ENCODE data around the gene LRAT.
"Not testable (repeated sequence)": the region's sequence is repeated elsewhere in the genome, so short reads cannot be mapped to it uniquely, and the experiment has no call there.

LRAT gene

DNA sequence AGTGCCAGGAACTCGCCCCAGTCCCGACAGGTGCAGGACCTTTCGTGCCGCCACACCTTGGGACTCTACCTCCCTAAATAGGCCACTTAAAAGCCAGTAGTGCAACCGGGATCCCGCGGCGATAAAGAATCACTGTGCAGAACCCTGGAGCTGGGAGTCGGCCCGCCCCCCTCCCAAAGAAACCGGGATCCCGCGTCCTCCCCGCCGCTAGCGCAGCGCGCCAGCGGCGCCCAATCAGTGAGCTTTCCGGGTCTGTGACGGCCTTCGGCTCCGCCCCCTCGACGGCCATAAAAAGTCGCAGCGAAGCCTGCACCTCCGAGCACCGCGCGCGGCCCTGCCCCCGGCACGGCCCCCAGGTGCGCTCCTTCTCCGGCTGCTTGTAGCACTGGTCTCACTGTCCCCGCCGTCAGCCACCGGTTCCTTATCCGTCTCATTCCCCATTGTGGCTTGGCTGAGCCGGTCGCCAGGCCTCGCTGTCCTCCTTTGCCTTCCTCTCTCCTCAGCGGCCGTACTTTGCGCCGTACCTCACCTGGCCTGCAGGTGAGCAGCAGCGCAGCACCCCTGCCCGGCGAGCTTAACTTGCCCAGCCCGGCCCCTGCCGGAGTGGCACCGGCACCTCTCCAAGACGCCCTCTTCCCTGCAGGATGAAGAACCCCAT lies at the start of gene LRAT:
Gene LRAT (plus strand): TSS at position 318 of the 658 bp plus-strand sequence. CDS start 327 bp downstream, at position 645.
- DNase-seq, result no peak

DNA sequence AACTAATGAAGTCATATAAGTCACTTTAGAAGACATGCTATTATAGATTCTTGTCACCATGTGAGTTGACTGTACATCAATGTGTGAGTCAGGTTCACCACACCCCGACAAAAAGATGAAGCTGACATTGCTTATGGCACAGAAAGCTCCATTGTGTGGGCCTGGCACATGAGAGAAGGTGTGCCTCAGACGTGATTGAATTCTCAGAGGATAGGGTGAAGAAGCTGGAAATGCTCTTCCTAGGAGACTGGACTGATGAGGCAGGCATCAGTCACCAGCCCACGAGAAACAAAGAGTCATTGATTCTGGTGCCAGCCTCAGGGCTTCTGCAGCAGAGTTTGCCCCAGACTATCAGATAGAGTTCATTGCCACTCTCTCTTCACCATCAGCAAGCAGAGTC lies 35.9 kb upstream of the LRAT start:
- DNase-seq, result no peak

DNA sequence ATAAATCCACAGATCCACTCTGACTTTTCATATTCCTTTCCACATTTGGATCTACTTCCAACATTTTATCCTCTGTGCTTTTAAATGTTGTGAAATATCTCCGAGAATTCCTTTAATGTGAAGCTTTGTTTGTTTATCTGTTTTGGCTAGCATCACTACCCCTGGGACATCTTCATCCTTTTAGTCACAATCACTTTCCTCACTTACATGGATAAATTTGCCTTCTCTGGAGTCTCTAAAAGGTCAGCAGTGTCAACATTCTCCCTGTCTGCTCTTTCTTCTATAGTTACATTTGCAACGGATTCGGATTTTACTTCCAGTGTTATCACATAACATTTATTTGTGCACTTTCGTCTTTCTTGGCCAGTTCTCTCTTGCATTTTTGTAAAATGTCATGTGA lies 34.2 kb upstream of the LRAT start:
- no peak for DNase-seq

- no peak for DNase-seq
Measured at GRCh38 chr4:154711522-154711921, 32.3 kb upstream of the LRAT start.

DNA sequence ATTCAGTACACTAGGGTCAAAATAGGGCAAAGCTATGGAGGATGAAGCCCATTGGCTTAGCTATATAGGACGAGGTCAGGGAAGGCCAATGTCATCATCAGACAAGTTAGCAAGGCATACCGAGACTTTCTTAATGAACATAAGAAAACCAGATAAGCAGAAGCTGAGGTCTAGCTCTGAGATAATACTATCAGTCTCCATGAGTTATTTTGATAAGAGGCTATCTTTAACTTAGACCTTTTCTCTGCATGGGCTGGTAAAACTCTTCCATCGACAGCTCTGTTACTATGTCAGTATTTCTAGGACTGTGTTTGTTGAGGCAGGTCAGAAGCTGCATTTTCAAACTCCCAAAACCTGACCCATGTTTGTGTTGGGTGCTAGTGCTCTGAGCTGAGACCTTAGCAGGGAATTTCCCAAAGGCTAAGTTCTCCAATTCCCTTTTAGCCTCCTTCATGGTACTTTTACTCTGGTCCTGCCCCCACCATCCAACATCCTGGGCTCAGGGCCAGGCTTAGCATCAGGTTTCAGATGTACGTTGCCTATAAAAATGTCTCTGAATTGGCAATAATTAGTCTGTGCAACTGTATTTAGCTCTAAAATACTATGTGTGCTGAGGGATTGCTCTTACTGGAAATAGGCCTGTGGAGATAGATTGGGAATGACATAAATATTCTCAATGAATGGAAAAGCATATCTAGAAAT lies 29.3 kb upstream of the LRAT start:
- DNase-seq, result no peak

DNA sequence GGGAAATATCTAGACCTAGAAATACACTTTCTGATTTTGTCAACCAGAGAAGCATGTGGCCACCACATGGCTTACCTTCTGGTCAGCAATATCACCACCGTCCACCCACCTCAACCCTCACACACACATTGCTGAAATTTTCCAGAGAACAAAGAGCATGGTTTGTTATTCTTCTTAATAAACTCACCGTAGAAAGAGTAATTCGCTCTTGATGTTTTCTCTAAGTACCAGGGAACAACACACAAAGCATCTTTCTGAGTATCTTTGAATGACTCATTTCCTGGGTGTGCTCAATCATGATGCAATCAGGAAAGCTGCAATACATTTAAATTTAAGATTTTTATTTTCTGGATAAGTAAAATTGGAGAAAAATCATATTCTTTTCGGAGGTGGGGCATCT lies 24.7 kb upstream of the LRAT start:
- DNase-seq, result no peak

- no peak for DNase-seq
Measured at GRCh38 chr4:154720123-154720522, 23.7 kb upstream of the LRAT start.

DNA sequence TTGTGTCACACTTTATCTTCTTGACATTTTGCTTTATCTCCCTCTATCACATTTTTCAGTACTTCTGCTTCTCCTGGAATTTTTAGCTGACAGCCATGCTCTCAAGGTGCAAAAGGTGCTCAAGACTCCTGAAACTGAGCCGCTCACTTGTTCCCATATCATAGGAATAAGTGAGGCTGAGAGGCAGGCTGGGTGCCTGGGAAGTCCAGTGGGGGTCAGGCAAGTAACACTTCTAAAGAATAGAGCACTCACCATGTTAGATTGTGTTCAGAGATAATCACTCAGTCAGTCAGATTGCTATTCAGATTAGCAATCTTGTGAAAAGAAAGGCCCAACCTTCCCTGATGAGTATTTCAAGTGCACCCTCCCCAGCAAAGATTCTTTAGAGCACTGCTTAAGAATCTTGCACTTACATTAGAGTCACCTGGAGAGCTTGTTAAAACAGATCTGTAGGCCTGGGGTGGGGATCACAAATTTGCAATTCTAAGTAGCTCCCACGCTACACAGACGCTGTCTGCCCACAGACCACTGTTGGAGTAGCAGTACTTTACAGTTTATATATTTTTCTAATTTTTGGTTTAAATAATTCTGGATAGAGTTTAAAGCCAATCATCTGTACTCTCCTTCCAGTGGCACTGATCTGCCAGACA lies 23.1 kb upstream of the LRAT start:
- no peak for DNase-seq

DNA sequence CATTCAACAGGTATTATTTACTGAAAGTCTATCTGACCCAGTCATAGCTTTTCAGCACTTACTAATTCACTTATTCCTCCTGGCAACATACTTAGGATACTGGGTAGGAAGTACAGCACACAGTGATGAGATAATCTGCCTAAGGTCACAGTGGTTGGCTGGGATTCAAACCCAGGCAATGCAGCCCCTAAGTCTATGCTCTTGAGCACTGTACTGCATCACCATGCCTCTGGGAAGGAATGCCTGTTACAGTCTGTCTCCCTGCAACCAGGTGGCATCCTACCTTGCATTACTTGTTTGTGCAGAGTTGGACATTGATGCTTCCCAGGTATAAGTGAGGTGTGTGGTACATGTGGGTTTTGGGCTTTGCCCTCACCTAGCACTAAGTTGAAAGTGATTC lies 21.5 kb upstream of the LRAT start:
- no peak for DNase-seq

- not testable (repeated sequence) for DNase-seq
Measured at GRCh38 chr4:154723601-154724000, 20.2 kb upstream of the LRAT start.

DNA sequence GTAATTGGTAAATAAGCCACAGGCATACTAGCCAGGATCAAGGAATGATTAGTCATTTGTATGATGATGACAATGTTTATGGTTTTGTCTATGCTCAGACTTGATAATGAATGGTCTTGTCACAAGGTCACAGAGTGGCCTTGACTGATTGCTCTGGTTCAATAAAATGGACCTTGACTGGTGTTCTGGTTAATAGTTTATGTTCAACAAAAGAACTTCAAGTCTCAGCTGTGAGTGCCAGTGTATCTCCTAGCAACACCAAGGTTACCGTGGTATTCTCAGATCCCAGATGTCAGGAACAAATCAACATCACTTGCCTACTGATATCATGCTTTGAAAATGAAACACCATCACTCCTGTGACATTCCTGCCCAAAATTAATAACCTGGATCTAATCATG lies 16.3 kb upstream of the LRAT start:
- no peak for DNase-seq

GRCh38 chr4:154731756-154732155 lies 12.0 kb upstream of the LRAT start:
- no peak for DNase-seq

GRCh38 chr4:154732669-154733068 lies 11.1 kb upstream of the LRAT start:
- DNase-seq, result no peak

DNA sequence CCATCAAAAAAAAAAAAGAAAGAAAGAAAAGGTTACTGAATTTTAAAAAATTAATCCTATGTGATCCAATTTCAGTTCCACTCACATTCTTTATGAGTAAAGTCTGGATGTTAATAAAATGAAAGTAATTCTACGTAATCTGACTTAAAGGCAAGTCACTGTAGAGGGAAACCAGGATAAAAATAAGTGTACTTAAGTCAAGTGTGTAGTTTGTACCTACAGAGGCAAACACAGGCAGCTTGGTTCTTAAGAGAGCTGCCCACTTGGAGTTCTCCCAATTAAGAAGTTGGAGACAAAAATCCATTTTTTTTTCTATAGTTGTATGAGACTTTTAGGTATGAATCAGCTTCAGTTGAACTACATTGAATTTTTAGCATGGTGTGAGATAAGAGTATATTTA lies 7.0 kb upstream of the LRAT start:
- no peak for DNase-seq

DNA sequence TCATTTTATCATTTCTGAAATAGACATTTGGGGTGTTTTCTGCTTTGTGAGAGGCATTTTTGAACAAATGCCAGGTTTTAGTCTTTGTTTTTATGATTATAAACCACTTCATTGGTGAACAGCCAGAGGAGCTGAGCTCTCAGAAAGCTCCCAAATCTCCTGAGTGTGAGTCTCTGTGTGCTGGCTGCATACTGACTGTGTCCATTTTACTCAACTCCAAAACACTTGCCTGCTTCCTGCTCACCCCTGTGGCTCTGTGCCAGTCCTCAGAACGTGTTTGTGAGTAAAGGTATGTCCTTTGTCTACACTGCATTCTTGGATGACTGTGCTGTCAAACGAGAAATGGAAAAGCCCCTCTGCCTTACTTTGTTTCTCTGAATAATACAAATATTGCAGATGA lies 5.4 kb upstream of the LRAT start:
- DNase-seq, result no peak

- DNase-seq, result no peak
Measured at GRCh38 chr4:154739111-154739510, 4.7 kb upstream of the LRAT start.

DNA sequence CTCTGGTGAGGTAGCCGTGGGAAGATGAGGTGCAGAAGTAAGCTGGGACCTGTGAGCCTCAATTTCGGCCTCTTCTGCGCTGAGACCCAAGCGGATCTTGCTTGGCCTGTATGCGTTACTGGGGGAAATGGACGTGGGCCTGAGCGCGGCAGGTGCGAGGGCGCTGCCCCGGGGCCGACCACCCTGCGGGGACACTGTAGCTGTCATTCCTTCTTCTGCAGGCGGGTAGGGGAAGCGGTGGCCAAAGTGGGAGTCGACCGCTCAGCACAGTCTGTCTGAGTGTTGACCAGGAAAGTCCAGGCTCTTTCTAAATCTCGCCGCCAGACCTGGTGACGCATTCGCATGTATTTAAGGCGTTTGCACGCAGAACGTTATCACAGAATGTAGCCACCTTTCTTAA lies 3.3 kb upstream of the LRAT start:
- DNase-seq, result no peak

DNA sequence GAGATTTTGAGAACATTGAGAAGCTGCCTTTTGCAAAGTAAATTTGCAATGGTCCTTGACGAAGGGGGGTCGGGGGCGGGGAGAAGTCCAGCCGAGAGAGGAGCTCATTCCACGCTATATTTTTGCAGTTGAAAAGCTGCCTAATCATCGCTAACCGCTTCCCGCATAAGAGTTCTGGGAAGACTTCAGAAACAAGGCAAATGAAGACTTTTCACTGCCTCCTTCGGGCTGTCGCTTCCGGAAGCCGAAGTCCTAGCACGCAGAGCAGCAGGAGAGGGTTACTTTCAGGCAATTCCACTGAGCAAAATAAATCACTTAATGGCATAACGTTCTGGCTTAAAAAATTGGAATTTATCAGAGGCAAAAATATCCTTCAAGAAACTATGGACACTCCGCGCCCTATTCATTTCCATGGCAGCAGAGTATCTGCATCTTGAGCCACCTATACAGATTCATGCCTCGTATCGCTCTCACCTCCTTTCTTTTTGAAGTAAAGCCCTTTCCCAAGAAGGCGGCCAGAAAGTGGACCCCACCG lies 2.6 kb upstream of the LRAT start:
- no peak for DNase-seq

DNA sequence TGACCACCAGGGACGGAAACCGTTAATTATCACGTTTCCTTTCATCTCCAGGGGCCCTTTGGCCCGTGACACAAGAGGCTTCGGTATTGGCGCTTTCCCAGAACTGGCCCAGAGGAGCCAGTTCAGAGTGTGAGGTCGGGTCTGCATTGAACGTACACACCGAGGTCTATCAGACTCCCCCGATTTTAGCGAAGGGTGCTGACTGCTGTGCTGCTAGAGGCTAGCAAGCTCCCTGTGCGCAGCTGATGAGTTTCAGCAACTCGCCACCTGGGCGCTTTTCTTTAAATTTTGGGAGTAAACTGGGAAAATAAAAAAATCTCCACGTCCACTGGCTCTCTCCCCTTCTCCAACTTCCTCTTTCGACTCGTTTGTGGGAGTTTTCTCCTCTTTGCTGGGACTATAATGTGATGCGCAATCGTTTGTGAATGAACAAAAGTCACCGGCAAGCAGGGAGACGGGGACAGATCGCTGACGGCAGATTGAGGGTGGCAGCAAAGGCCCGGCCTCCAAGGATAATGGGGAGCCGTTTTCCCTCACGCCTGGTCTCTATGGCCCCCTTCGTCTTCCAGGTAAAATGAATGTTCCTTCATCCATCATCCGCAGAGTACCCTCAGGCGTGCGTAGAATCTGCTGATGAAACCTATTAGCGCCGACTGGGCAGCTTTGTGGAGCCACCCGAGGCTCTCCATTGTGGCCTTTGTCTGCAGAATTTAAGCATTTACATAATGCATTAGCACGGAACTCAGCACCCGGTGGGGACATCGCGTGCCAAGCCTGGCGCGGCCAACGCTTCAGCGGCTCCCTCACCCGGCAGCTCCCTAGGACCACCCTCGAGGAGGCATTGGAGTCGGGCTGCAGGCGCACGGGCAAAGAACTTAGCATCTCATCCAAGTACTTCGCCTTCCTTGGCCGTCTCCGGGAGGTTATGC lies 1.6 kb upstream of the LRAT start:
- DNase-seq, result no peak

GRCh38 chr4:154744341-154744926 lies 634 bp downstream of the LRAT start:
- DNase-seq, result no peak

GRCh38 chr4:154757713-154758112 lies 13.9 kb downstream of the LRAT start:
- DNase-seq, result no peak

GRCh38 chr4:154760895-154761294 lies 17.1 kb downstream of the LRAT start:
- no peak for DNase-seq

GRCh38 chr4:154778264-154778663 lies 34.5 kb downstream of the LRAT start:
- no peak for DNase-seq
